Sigmoid colon (tissue), 4 donors: ENCODE data around the gene TRA2A.

Experiments
- POLR2A ChIP-seq, 2 donors: fragments of 450-650 bp; IDR thresholded peaks; one replicate each; pipeline ENCODE4 v1.6.1; 2016; ENCODE audit warnings: antibody characterized with exemption in 2 of 2, mild to moderate bottlenecking in 2 of 2, moderate library complexity in 2 of 2
- POLR2AphosphoS5 ChIP-seq, 4 donors: sonication (generic); formaldehyde crosslinking; IDR thresholded peaks; one replicate each; pipeline ENCODE4 v1.6.1; 2017; ENCODE audit warnings: antibody characterized with exemption in 4 of 4

GRCh38 chr7:23472956-23473843 lies 58.6 kb downstream of the TRA2A start:
- TF ChIP-seq POLR2A (IDR thresholded peaks at IDR 0.05) (no peak), POLR2AphosphoS5 (IDR thresholded peaks at IDR 0.05) (no peak)
